Activated CD4-positive, alpha-beta T cell treated with anti-CD3 and anti-CD28 coated beads, Interleukin-2, amount 50 U/mL, for 16 hours (primary cell): ENCODE measurements around the gene CDCA5.

ENCODE experiments used
- DNase-seq: peaks from one replicate; pipeline ENCODE4 v3.0.0-alpha.2; 2020

Gene CDCA5

DNA sequence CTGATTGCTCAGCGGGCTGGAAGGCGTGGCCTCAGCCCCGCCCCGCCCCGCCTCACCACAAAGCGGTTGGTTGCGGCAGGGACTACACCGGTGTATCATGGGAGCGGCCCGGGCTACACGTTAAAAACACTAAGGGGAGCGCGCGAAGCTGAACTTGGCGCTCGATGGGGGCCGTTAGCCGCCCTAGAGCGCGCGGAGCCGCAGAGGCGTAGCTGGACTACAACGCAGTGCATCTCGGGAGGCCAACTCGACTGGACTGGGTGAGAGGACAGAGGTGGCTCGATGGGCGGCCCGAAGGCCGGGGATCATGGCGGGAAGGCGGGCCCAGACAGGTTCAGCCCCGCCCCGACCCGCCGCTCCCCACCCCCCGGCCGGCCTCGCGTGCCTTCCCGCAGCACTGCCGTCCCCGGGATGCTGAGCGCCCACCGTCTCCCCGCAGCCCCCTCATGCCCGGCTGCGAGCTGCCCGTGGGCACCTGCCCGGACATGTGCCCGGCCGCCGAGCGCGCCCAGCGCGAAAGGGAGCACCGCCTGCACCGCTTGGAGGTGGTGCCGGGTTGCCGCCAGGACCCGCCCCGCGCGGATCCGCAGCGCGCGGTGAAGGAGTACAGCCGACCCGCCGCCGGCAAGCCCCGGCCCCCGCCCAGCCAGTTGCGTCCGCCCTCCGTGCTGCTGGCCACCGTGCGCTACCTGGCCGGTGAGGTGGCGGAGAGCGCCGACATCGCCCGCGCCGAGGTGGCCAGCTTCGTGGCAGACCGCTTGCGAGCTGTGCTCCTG is 42.8 kb downstream of the CDCA5 start, which contains the start of gene SAC3D1:
SAC3D1 (plus strand) TSS at position 364 of the 776 bp plus-strand sequence; CDS start at position 447, 83 bp downstream.
- peak; percentile 96 for DNase-seq

GRCh38 chr11:65040520-65040846 is 43.4 kb downstream of the CDCA5 start:
- DNase-seq: no peak

- no peak for DNase-seq
These were observed 46.9 kb downstream of the CDCA5 start for GRCh38 chr11:65036931-65037330.

- no peak for DNase-seq
These were observed 48.3 kb downstream of the CDCA5 start for GRCh38 chr11:65035579-65035978.

GRCh38 chr11:65034423-65034822 is 49.4 kb downstream of the CDCA5 start:
- no peak for DNase-seq

- no peak for DNase-seq
These were observed 51.6 kb downstream of the CDCA5 start for GRCh38 chr11:65032216-65032615.
